Cardiac muscle cell (in vitro differentiated cells and primary cell): Measurements from ENCODE around the gene ARHGAP26. TPM values are rescaled to one million over a fixed set of nuclear protein-coding genes. Genes with fewer than 3 reads are reported as not detected.

Source experiments
- DNase-seq, 2 donors: peaks; one replicate each; pipeline versions ENCODE4 v3.0.0 to v3.0.0-alpha.2; 2010 to 2017; ENCODE audit warnings: low read depth in 1 of 2, low spot score in 1 of 2
- H3K27ac ChIP-seq: fragments of 200-600 bp; sonication (generic); 2 replicates; pipeline ENCODE4 v1.5.1; 2016
- H3K27me3 ChIP-seq: fragments of 200-600 bp; sonication (generic); 2 replicates; pipeline ENCODE4 v1.6.0; 2016; ENCODE audit warnings: control low read depth
- H3K36me3 ChIP-seq: fragments of 200-600 bp; sonication (generic); 2 replicates; pipeline ENCODE4 v1.5.1; 2016; ENCODE audit warnings: control low read depth
- H3K4me1 ChIP-seq: fragments of 200-600 bp; sonication (generic); 2 replicates; pipeline ENCODE4 v1.8.1; 2017; ENCODE audit warnings: low read depth, mild to moderate bottlenecking, mixed run types
- H3K4me3 ChIP-seq: fragments of 200-600 bp; sonication (generic); 2 replicates; pipeline ENCODE4 v1.5.1; 2016; ENCODE audit warnings: mild to moderate bottlenecking
- H3K9me3 ChIP-seq: fragments of 200-600 bp; sonication (generic); 2 replicates; pipeline ENCODE4 v1.5.1; 2017; ENCODE audit warnings: low read depth, mild to moderate bottlenecking, control low read depth
- CTCF ChIP-seq: IDR thresholded peaks from 2 replicates; pipeline ENCODE4 v1.5.1; 2012; ENCODE audit warnings: low read depth, mild to moderate bottlenecking, low read length
- polyA plus RNA-seq: library from polyadenylated mRNA; unstranded; fragments of >200 nt; fragmentation: Nextera tagmentation; extraction: Ambion mirVana; gene quantifications from 2 replicates; pipeline ENCODE4 v1.2.1, GENCODE V29; 2016
- total RNA-seq: library from RNA; depleted of rRNA; stranded (reverse); fragments of >200 nt; gene quantifications from 2 replicates; pipeline ENCODE4 v1.2.3, GENCODE V29; 2016

The ARHGAP26 gene
- total and polyA plus RNA-seq, 2 experiments from 2014 or later, result 12.7 to 16.2 TPM

GRCh38 chr5:142929587-142929986, 159.4 kb downstream of the ARHGAP26 start:
- no peaks in the 10 kb centered on the region for H3K36me3 ChIP-seq
- no peak for TF ChIP-seq CTCF
- no peaks in the 10 kb centered on the region for H3K27me3 ChIP-seq
- H3K4me1 ChIP-seq, result no peaks in the 10 kb centered on the region
- no peaks in the 10 kb centered on the region for H3K9me3 ChIP-seq
- DNase-seq, result no peak
- H3K27ac ChIP-seq, result no peak overlapping the region
- no peak overlapping the region for H3K4me3 ChIP-seq

DNA sequence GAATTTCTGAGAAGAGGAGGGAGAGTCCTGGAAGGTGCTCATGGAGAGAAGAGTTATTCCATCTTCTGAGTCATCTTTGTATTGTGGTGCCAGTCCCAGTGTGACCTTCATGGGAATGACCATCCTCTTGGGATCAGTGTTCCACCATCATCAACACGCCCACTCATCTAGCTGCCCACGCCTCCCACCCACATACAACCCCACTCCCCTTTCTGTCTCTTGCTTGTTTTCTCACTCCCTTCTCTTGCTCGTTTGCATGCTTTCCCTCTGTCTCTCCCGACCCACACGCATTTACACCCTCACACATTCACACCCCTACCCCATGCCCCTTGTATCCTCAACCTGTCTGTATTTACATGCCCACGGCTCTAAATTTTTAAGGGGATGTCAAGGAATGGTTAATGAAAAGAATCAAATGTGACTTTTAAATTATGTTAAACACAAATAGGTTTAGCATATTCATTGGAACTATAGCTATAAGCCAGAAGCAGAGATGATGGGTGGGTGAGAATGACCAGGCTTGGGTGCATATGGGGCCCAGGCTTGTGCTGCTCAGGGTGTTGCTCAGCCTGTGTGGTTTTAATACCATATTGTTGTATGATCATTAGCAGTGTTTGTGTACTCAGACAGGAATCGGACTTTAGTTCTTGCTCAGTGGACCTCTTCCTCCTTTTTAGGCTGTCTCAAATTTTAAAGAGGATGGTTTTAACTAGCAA, 160.4 kb downstream of the ARHGAP26 start:
- Histone ChIP-seq H3K27ac (no peak overlapping the region), H3K9me3 (no peaks in the 10 kb centered on the region), H3K4me1 (no peaks in the 10 kb centered on the region), H3K36me3 (no peaks in the 10 kb centered on the region), H3K4me3 (no peak overlapping the region), H3K27me3 (no peaks in the 10 kb centered on the region)
- DNase-seq, result no peak
- TF ChIP-seq CTCF, result no peak

GRCh38 chr5:142931896-142932686, 161.9 kb downstream of the ARHGAP26 start:
- H3K36me3 ChIP-seq, result no peaks in the 10 kb centered on the region
- no peak overlapping the region for H3K4me3 ChIP-seq
- H3K4me1 ChIP-seq, result no peaks in the 10 kb centered on the region
- no peak for TF ChIP-seq CTCF
- DNase-seq, result peak in 1 of 2 donors; percentile 15
- no peaks in the 10 kb centered on the region for H3K27me3 ChIP-seq
- no peaks in the 10 kb centered on the region for H3K9me3 ChIP-seq
- no peak overlapping the region for H3K27ac ChIP-seq

DNA sequence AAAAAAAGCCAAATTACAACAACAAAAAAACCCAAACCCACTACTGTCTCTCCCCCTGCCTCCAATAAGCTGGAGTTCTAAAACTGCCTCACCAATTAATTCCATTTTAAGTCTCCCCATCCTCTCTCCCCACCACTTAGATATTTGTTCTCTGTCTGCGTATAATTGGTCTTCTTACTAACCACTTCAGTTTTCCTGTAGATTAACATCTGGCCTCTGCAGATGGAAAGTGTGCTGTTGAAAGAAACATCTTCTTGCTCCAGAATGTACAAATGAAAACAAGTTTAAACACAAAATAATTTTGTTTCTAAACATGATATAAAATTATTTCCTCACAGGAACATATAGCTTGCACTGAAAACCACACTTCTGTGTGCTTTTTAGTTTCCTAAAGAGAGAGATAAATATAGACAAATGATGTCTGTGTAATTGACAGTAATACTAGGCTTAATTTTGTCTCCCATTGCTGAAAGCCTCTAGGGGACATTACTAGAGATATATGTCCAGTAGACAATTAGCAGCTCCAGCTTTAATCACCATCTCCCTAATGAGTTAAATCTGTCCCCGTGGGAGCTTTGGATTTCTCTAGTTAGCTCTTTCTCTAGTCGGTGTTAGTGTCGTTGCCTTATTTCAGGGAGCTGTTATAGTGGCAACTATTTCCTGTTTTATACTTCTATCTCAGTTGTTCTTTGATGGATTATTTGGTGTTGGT, 164.0 kb downstream of the ARHGAP26 start:
- Histone ChIP-seq H3K36me3 (no peaks in the 10 kb centered on the region), H3K9me3 (no peaks in the 10 kb centered on the region), H3K4me1 (no peaks in the 10 kb centered on the region), H3K27me3 (no peaks in the 10 kb centered on the region), H3K4me3 (no peak overlapping the region), H3K27ac (no peak overlapping the region)
- no peak for TF ChIP-seq CTCF
- no peak for DNase-seq

DNA sequence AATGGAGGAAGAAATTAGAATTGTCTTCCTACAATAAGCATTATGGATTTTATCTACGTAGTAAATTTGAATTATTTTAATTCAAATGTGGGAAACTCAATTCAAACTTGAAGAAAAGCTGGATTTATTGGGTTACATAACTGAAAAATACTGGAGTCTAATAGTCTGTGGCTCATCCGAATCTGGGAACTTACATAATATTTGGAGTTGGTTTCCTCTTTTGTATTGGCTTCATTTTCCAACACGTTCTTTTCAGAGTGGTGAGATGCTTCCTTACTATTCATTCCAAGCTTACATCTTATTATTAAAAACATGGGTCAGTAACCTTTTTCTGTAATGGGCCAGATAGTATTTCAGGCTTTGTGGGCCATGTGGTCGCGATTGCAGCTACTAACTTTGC, 164.8 kb downstream of the ARHGAP26 start:
- TF ChIP-seq CTCF, result no peak
- DNase-seq, result no peak
- Histone ChIP-seq H3K27me3 (no peaks in the 10 kb centered on the region), H3K27ac (no peak overlapping the region), H3K4me1 (no peaks in the 10 kb centered on the region), H3K4me3 (no peak overlapping the region), H3K9me3 (no peaks in the 10 kb centered on the region), H3K36me3 (no peaks in the 10 kb centered on the region)
